PC-9 (cell line): ENCODE data around the gene B3GALT6.

Source experiments
- EZH2 ChIP-seq: fragments of 200-600 bp; sonication (generic); IDR thresholded peaks from 2 replicates; pipeline ENCODE4 v1.8.0; 2017; ENCODE audit warnings: antibody characterized with exemption, low read depth
- TF ChIP-seq, protein P1 (sequence below): fragments of 200-600 bp; sonication (generic); conservative IDR thresholded peaks from 2 replicates; pipeline ENCODE4 v1.6.1; 2017; ENCODE audit warnings: mixed run types, antibody characterized with exemption, mild to moderate bottlenecking, moderate library complexity

GRCh38 chr1:1250786-1251284 is 18.8 kb downstream of the B3GALT6 start:
- TF ChIP-seq, protein P1, sequence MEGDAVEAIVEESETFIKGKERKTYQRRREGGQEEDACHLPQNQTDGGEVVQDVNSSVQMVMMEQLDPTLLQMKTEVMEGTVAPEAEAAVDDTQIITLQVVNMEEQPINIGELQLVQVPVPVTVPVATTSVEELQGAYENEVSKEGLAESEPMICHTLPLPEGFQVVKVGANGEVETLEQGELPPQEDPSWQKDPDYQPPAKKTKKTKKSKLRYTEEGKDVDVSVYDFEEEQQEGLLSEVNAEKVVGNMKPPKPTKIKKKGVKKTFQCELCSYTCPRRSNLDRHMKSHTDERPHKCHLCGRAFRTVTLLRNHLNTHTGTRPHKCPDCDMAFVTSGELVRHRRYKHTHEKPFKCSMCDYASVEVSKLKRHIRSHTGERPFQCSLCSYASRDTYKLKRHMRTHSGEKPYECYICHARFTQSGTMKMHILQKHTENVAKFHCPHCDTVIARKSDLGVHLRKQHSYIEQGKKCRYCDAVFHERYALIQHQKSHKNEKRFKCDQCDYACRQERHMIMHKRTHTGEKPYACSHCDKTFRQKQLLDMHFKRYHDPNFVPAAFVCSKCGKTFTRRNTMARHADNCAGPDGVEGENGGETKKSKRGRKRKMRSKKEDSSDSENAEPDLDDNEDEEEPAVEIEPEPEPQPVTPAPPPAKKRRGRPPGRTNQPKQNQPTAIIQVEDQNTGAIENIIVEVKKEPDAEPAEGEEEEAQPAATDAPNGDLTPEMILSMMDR = no peak
- TF ChIP-seq EZH2 = no peak
